ENCODE data around the gene TRAFD1.
"Not testable (repeated sequence)": the region's sequence is repeated elsewhere in the genome, so short reads cannot be mapped to it uniquely, and the experiment has no call there.

DNA sequence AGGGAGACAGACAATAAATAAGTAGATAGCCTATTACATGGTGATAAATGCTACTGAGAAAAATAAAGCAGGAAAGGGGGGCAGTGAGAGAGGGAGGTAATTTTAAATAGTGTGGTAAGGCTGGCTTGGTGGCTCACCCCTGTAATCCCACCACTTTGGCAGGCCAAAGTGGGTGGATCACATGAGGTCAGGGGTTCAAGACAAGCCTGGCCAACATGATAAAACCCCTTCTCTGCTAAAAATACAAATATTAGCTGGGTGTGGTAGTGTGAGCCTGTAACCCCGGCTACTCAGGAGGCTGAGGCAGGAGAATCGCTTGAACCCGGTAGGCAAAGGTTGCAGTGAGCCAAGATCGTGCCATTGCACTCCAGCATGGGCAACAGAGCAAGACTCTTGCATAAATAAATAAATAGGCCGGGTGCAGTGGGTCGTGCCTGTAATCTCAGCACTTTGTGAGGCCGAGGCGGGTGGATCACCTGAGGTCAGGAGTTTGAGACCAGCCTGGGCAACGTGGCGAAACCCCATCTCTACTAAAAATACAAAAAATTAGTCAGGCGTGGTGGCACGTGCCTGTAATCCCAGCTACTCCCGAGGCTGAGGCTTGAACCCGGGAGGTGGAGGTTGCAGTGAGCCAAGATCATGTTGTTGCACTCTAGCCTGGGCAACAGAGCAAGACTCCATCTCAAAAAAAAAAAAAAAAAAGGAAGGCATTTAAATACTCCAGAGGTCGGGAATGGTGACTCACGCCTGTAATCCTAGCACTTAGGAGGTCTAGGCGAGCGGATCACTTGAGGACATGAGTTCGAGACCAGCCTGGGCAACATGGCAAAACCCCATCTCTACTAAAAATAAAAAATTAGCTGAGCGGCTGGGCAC is 14.3 kb upstream of the TRAFD1 start:
- TF ChIP-seq, protein P1, sequence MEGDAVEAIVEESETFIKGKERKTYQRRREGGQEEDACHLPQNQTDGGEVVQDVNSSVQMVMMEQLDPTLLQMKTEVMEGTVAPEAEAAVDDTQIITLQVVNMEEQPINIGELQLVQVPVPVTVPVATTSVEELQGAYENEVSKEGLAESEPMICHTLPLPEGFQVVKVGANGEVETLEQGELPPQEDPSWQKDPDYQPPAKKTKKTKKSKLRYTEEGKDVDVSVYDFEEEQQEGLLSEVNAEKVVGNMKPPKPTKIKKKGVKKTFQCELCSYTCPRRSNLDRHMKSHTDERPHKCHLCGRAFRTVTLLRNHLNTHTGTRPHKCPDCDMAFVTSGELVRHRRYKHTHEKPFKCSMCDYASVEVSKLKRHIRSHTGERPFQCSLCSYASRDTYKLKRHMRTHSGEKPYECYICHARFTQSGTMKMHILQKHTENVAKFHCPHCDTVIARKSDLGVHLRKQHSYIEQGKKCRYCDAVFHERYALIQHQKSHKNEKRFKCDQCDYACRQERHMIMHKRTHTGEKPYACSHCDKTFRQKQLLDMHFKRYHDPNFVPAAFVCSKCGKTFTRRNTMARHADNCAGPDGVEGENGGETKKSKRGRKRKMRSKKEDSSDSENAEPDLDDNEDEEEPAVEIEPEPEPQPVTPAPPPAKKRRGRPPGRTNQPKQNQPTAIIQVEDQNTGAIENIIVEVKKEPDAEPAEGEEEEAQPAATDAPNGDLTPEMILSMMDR (IDR thresholded peaks at IDR 0.05), result not testable (repeated sequence)
- TF ChIP-seq POLR2A, POLR2AphosphoS5 (IDR thresholded peaks at IDR 0.05): not testable (repeated sequence)

Data from suprapubic skin (tissue), 4 donors.